Neural crest cell (in vitro differentiated cells): ENCODE measurements around the gene NFKBIZ. TPM values are rescaled to one million over a fixed set of nuclear protein-coding genes. Genes with fewer than 3 reads are reported as not detected.

Experiments used
- DNase-seq: peaks from one replicate; pipeline ENCODE4 v3.0.0; 2021; ENCODE audit warnings: low read depth, mixed read lengths, low spot score
- H3K27ac Mint-ChIP-seq: one replicate; pipeline ENCODE4 v1.8.0; 2021; ENCODE audit warnings: mild to moderate bottlenecking, mixed read lengths; ENCODE audit not compliant: unreplicated experiment
- H3K27me3 Mint-ChIP-seq: 2 replicates; pipeline ENCODE4 v1.8.0; 2021; ENCODE audit warnings: low read depth, mild to moderate bottlenecking, mixed read lengths
- H3K36me3 Mint-ChIP-seq: 2 replicates; pipeline ENCODE4 v1.8.0; 2021; ENCODE audit warnings: low read depth, mild to moderate bottlenecking, mixed read lengths
- H3K4me1 Mint-ChIP-seq: 2 replicates; pipeline ENCODE4 v1.8.0; 2021; ENCODE audit warnings: mixed read lengths
- H3K4me3 Mint-ChIP-seq: one replicate; pipeline ENCODE4 v1.8.0; 2021; ENCODE audit warnings: mild to moderate bottlenecking, mixed read lengths
- H3K9me3 Mint-ChIP-seq: 2 replicates; pipeline ENCODE4 v1.8.0; 2021; ENCODE audit warnings: mixed read lengths
- total RNA-seq: library from RNA; stranded (reverse); gene quantifications from 2 replicates; pipeline ENCODE4 v1.2.1, GENCODE V29; 2021
- TF ChIP-seq, protein P1 (sequence below): fragments of 200-600 bp; sonication (generic); conservative IDR thresholded peaks from 2 replicates; pipeline ENCODE4 v1.5.0; 2021; ENCODE audit warnings: antibody characterized with exemption, mild to moderate bottlenecking

Gene NFKBIZ
- total RNA-seq, 1 donor from 2014 or later: 6.2 TPM

DNA sequence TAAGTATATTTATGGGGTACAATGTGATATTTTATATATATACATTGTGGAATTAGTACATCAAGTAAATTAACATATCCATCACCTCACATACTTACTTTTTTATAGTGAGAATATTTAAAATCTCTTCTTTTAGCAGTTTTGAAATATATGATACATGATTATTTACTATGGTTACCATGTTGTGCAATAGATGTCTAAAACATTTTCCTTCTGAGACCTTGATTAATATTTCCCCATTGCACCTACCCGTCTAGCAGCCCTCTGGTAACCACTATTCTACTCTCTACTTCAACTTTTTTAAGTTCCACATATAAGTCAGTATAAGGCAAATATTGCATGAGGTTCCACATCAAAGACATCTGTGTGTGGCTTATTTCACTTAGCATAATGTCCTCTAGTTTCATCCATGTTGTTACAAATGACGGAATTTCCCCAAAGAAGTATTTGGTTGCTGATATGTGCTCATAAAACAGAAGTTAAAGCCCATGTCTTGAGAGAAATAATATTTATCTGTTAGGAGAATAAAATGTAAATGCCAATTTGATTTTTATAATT, 29.6 kb upstream of the NFKBIZ start:
- DNase-seq: no peak
- TF ChIP-seq, protein P1, sequence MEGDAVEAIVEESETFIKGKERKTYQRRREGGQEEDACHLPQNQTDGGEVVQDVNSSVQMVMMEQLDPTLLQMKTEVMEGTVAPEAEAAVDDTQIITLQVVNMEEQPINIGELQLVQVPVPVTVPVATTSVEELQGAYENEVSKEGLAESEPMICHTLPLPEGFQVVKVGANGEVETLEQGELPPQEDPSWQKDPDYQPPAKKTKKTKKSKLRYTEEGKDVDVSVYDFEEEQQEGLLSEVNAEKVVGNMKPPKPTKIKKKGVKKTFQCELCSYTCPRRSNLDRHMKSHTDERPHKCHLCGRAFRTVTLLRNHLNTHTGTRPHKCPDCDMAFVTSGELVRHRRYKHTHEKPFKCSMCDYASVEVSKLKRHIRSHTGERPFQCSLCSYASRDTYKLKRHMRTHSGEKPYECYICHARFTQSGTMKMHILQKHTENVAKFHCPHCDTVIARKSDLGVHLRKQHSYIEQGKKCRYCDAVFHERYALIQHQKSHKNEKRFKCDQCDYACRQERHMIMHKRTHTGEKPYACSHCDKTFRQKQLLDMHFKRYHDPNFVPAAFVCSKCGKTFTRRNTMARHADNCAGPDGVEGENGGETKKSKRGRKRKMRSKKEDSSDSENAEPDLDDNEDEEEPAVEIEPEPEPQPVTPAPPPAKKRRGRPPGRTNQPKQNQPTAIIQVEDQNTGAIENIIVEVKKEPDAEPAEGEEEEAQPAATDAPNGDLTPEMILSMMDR: no peak

DNA sequence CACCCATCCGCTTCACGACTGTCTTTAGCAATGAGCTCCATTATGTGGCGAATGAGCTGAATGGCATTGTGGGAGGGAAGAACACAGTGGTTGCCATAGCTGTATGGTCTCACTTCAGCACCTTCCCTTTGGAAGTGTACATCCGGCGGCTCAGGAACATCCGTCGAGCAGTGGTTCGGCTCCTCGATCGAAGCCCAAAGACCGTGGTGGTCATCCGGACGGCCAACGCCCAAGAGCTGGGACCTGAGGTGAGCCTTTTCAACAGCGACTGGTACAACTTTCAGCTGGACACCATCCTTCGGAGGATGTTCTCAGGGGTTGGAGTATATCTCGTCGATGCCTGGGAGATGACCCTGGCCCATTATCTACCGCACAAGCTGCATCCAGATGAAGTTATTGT, 27.8 kb upstream of the NFKBIZ start:
- no peak overlapping the region for H3K27ac Mint-ChIP-seq
- no peak for DNase-seq
- H3K9me3 Mint-ChIP-seq: no peaks in the 10 kb centered on the region
- no peak overlapping the region for H3K4me3 Mint-ChIP-seq
- TF ChIP-seq, protein P1: no peak
- peaks cover 15% of the 10 kb centered on the region for H3K36me3 Mint-ChIP-seq
- H3K4me1 Mint-ChIP-seq: peaks cover 3% of the 10 kb centered on the region
- H3K27me3 Mint-ChIP-seq: no peaks in the 10 kb centered on the region

More for the DNA sequence above, 29.6 kb upstream of the NFKBIZ start:
- H3K4me1 Mint-ChIP-seq: no peaks in the 10 kb centered on the region
- H3K27ac Mint-ChIP-seq: no peak overlapping the region
- no peak overlapping the region for H3K4me3 Mint-ChIP-seq
- peaks cover 15% of the 10 kb centered on the region for H3K36me3 Mint-ChIP-seq
- H3K27me3 Mint-ChIP-seq: no peaks in the 10 kb centered on the region
- no peaks in the 10 kb centered on the region for H3K9me3 Mint-ChIP-seq

DNA sequence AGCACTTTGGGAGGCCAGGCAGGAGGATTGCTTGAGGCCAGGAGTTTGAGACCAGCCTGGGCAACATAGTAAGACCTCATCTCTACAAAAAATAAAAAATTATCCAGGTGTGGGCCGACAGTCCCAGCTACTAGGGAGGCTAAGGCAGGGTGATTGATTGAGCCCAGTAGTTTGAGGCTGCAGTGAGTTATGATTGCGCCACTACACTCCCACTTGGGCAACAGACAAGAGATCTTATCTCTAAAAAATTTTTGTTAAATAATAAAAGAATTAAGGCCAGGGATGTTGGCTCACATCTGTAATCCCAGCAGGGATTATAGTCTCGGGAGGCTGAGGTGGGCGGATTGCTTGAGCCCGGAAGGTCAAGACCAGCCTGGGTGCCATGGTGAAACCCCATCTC, 25.8 kb upstream of the NFKBIZ start:
- H3K27me3 Mint-ChIP-seq: no peaks in the 10 kb centered on the region
- H3K27ac Mint-ChIP-seq: no peak overlapping the region
- H3K4me1 Mint-ChIP-seq: peaks cover 19% of the 10 kb centered on the region
- no peaks in the 10 kb centered on the region for H3K9me3 Mint-ChIP-seq
- H3K36me3 Mint-ChIP-seq: peaks cover 15% of the 10 kb centered on the region
- no peak for DNase-seq
- H3K4me3 Mint-ChIP-seq: no peak overlapping the region
- TF ChIP-seq, protein P1: no peak

DNA sequence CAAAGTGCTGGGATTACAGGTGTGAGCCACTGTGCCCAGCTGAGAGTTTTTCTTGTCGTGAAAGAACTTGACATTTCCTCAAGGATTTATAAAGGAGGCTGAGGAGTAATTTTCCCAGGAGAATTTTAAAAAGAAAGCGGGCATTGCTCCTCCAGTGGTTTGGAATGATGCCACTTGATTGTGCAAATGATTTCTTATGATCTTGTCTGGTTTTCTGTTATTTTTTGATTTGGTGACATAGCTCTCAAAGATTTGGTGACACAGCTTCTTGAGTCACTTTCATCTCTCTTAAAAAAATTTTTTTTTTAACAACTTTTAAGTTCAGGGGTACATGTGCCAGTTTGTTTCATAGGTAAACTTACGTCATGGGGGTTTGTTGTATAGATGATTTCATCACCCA, 24.6 kb upstream of the NFKBIZ start:
- H3K27me3 Mint-ChIP-seq: no peaks in the 10 kb centered on the region
- no peak overlapping the region for H3K27ac Mint-ChIP-seq
- TF ChIP-seq, protein P1: no peak
- H3K36me3 Mint-ChIP-seq: peaks cover 13% of the 10 kb centered on the region
- H3K4me1 Mint-ChIP-seq: peaks cover 31% of the 10 kb centered on the region
- H3K9me3 Mint-ChIP-seq: no peaks in the 10 kb centered on the region
- DNase-seq: no peak
- peak overlapping the region; percentile 12 for H3K4me3 Mint-ChIP-seq

DNA sequence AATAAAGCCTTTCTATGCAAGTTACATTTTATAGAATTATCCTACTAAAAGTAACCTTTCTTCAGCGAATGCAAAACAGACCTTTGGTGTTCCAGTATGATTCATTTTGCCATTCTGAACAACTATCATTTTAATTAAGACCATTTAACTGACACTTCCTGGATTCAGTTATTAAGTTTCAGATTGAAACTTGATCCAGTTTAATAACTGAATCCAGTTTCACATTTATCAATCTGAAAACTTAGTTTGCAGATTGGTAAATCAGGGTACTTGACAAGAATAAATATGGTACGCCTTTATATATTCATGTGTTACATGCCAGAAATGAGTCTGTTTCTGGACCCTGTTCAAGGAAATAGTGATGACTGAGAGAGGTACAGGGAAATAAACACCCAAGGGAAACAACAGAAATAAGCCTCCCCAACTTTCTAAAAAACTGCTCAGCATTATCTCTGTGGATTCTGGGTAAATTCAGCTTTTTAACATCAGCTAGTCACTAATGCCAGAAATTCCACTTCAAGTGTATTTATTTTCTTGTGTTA, 23.3 kb upstream of the NFKBIZ start:
- Mint-ChIP-seq H3K4me1 (peaks cover 31% of the 10 kb centered on the region), H3K36me3 (peaks cover 6% of the 10 kb centered on the region), H3K9me3 (no peaks in the 10 kb centered on the region), H3K27me3 (no peaks in the 10 kb centered on the region), H3K27ac (no peak overlapping the region), H3K4me3 (peak overlapping the region; percentile 81)
- TF ChIP-seq, protein P1: no peak
- DNase-seq: no peak
